SK-N-SH (cell line): Measurements from ENCODE around the gene MYO1F. TPM values are rescaled to one million over a fixed set of nuclear protein-coding genes. Genes with fewer than 3 reads are reported as not detected.

Experiments used
- CTCF ChIA-PET: fragments of 300-600, 350-600 bp; formaldehyde crosslinking; extraction: SDS; loops from one replicate; lab custom pipeline; 2021; lab: Yijun Ruan, JAX
- POLR2A ChIA-PET: fragments of 350-600 bp; sonication (Branson Sonifier 250); formaldehyde crosslinking; extraction: SDS; loops from one replicate; lab custom pipeline; 2020; ENCODE audit warnings: antibody characterized with exemption, inconsistent platforms; lab: Yijun Ruan, JAX
- DNase-seq: peaks from one replicate; pipeline ENCODE4 v3.0.0; 2012
- H2AFZ ChIP-seq: fragments of 200-600 bp; sonication (generic); 2 replicates; pipeline ENCODE4 v1.8.1; 2016; ENCODE audit warnings: antibody characterized with exemption, mild to moderate bottlenecking, low read depth
- H3F3A ChIP-seq: fragments of 200-600 bp; sonication (generic); replicated peaks from 2 replicates; pipeline ENCODE3; 2016; ENCODE audit warnings: antibody characterized with exemption, mild to moderate bottlenecking; ENCODE audit not compliant: insufficient read depth
- H3K27ac ChIP-seq, 2 experiments: fragments of 200-500 bp in 1 of 2; fragments of 200-600 bp in 1 of 2; sonication (Bioruptor generic) in 1 of 2; sonication (generic), shearing (Covaris generic) in 1 of 2; 2 replicates each; pipeline versions ENCODE4 v1.5.1 to v1.6.1; 2014 to 2016; ENCODE audit warnings: low read depth in 2 of 2, inconsistent platforms in 1 of 2, low read length in 1 of 2, mild to moderate bottlenecking in 1 of 2, mixed read lengths in 1 of 2
- H3K27me3 ChIP-seq: fragments of 200-600 bp; sonication (generic), shearing (Covaris generic); 2 replicates; pipeline ENCODE4 v1.6.1; 2016; ENCODE audit warnings: mixed run types; ENCODE audit not compliant: insufficient read depth
- H3K36me3 ChIP-seq, 2 experiments: fragments of 200-500 bp in 1 of 2; fragments of 200-600 bp in 1 of 2; sonication (Bioruptor generic) in 1 of 2; sonication (generic) in 1 of 2; replicated peaks in 1 of 2; 2 replicates each; pipeline versions ENCODE3 to v1.5.1; 2014 to 2016; ENCODE audit warnings: low read length in 1 of 2, mild to moderate bottlenecking in 1 of 2; ENCODE audit not compliant: insufficient read depth in 2 of 2, control insufficient read depth in 1 of 2
- H3K4me1 ChIP-seq, 2 experiments: fragments of 200-500 bp in 1 of 2; fragments of 200-600 bp in 1 of 2; sonication (Bioruptor generic) in 1 of 2; sonication (generic), shearing (Covaris generic) in 1 of 2; 2 replicates each; pipeline versions ENCODE4 v1.5.1 to v1.6.1; 2014 to 2016; ENCODE audit warnings: low read depth in 1 of 2, low read length in 1 of 2, mixed run types in 1 of 2; ENCODE audit not compliant: insufficient read depth in 2 of 2, control insufficient read depth in 1 of 2
- H3K4me2 ChIP-seq: fragments of 200-600 bp; sonication (generic), shearing (Covaris generic); 2 replicates; pipeline ENCODE4 v1.6.1; 2017; ENCODE audit warnings: mixed run types
- H3K4me3 ChIP-seq, 2 experiments: fragments of 200-500 bp in 1 of 2; fragments of 200-600 bp in 1 of 2; sonication (Bioruptor generic) in 1 of 2; sonication (generic), shearing (Covaris generic) in 1 of 2; 2 replicates each; pipeline versions ENCODE4 v1.5.1 to v1.8.1; 2014 to 2016; ENCODE audit warnings: low read depth in 2 of 2, inconsistent platforms in 1 of 2, low read length in 1 of 2, mild to moderate bottlenecking in 1 of 2, mixed read lengths in 1 of 2, moderate library complexity in 1 of 2
- H3K79me2 ChIP-seq: fragments of 200-600 bp; sonication (generic); 2 replicates; pipeline ENCODE4 v1.8.1; 2017; ENCODE audit warnings: mild to moderate bottlenecking; ENCODE audit not compliant: insufficient read depth
- H3K9ac ChIP-seq: fragments of 200-600 bp; sonication (generic); 2 replicates; pipeline ENCODE4 v1.6.1; 2017; ENCODE audit warnings: mixed run types
- H3K9me2 ChIP-seq: fragments of 200-600 bp; sonication (generic); 2 replicates; pipeline ENCODE4 v1.6.1; 2017; ENCODE audit warnings: mixed run types
- H3K9me3 ChIP-seq: fragments of 200-600 bp; sonication (generic); 2 replicates; pipeline ENCODE4 v1.6.1; 2017; ENCODE audit warnings: mixed run types, mild to moderate bottlenecking, moderate library complexity
- H4K20me1 ChIP-seq: fragments of 200-600 bp; sonication (generic); 2 replicates; pipeline ENCODE4 v1.6.1; 2017; ENCODE audit warnings: mild to moderate bottlenecking, mixed run types; ENCODE audit not compliant: insufficient read depth
- CHD2 ChIP-seq: fragments of 150-350 bp; IDR thresholded peaks from 2 replicates; pipeline ENCODE4 v1.6.1; 2018; ENCODE audit warnings: low read length; ENCODE audit not compliant: partially characterized antibody
- ELF1 ChIP-seq: IDR thresholded peaks from 2 replicates; pipeline ENCODE4 v1.4.0; 2012
- EP300 ChIP-seq, 2 experiments: IDR thresholded peaks; 2 replicates each; pipeline versions ENCODE4 v1.4.0 to v1.6.1; 2012; ENCODE audit warnings: borderline replicate concordance in 1 of 2, low read depth in 1 of 2, low read length in 1 of 2
- FOSL2 ChIP-seq: IDR thresholded peaks from 2 replicates; pipeline ENCODE4 v1.4.0; 2012; ENCODE audit warnings: low read depth, mild to moderate bottlenecking, moderate library complexity, borderline replicate concordance
- FOXM1 ChIP-seq: IDR thresholded peaks from 2 replicates; pipeline ENCODE4 v1.4.0; 2012; ENCODE audit warnings: low read depth, mild to moderate bottlenecking
- GABPA ChIP-seq: IDR thresholded peaks from 2 replicates; pipeline ENCODE4 v1.4.0; 2012; ENCODE audit warnings: low read depth, mild to moderate bottlenecking
- JUND ChIP-seq: IDR thresholded peaks from 2 replicates; pipeline ENCODE4 v1.4.0; 2012
- MXI1 ChIP-seq: IDR thresholded peaks from 2 replicates; pipeline ENCODE4 v1.6.1; 2012; ENCODE audit warnings: mild to moderate bottlenecking, low read depth, low read length, improper control_type of control experiment
- NRF1 ChIP-seq: IDR thresholded peaks from 2 replicates; pipeline ENCODE4 v1.6.1; 2012; ENCODE audit warnings: low read depth, mild to moderate bottlenecking, low read length
- POLR2AphosphoS5 ChIP-seq: IDR thresholded peaks from 2 replicates; pipeline ENCODE4 v1.6.1; 2012; ENCODE audit warnings: low read depth, low read length
- RAD21 ChIP-seq: IDR thresholded peaks from 2 replicates; pipeline ENCODE4 v1.6.1; 2012; ENCODE audit warnings: mild to moderate bottlenecking, low read length
- RCOR1 ChIP-seq: fragments of 150-350 bp; IDR thresholded peaks from 2 replicates; pipeline ENCODE4 v1.6.1; 2017; ENCODE audit warnings: antibody characterized with exemption, low read length
- RFX5 ChIP-seq: IDR thresholded peaks from 2 replicates; pipeline ENCODE4 v1.6.1; 2012; ENCODE audit warnings: mild to moderate bottlenecking, improper control_type of control experiment, low read length
- SIN3A ChIP-seq: IDR thresholded peaks from 2 replicates; pipeline ENCODE4 v1.6.1; 2012; ENCODE audit warnings: low read depth, mild to moderate bottlenecking, low read length, moderate library complexity, borderline replicate concordance
- TCF12 ChIP-seq: IDR thresholded peaks from 2 replicates; pipeline ENCODE4 v1.4.0; 2012
- WGBS: methylation state at CpG from one replicate; pipeline ENCODE4 v1.1.6; 2017; ENCODE audit warnings: low lambda C conversion rate; 5-methylcytosine and 5-hydroxymethylcytosine counted together
- polyA plus RNA-seq, 3 experiments: library from polyadenylated mRNA; depleted of rRNA; stranded (reverse); fragments of >200 nt; gene quantifications; 2 replicates each; pipeline ENCODE4 v1.2.3, GENCODE V29; 2012
- TF ChIP-seq, protein P1 (sequence below): fragments of 200-600 bp; sonication (generic); IDR thresholded peaks from 2 replicates; pipeline ENCODE4 v1.6.1; 2017; ENCODE audit warnings: antibody characterized with exemption, mild to moderate bottlenecking, moderate library complexity
- TF ChIP-seq, protein P2 (sequence below): IDR thresholded peaks from 2 replicates; pipeline ENCODE4 v1.4.0; 2012; ENCODE audit warnings: low read depth, borderline replicate concordance
- TF ChIP-seq, protein P3 (sequence below): IDR thresholded peaks from 2 replicates; pipeline ENCODE4 v1.4.0; 2012; ENCODE audit warnings: low read depth
- TF ChIP-seq, protein P4 (sequence below): IDR thresholded peaks from 2 replicates; pipeline ENCODE4 v1.4.0; 2012; ENCODE audit warnings: low read depth, borderline replicate concordance

MYO1F gene
- polyA plus RNA-seq, 1 of the 3 experiments (the other 2 are of a cell fraction), result 0.51 TPM

DNA sequence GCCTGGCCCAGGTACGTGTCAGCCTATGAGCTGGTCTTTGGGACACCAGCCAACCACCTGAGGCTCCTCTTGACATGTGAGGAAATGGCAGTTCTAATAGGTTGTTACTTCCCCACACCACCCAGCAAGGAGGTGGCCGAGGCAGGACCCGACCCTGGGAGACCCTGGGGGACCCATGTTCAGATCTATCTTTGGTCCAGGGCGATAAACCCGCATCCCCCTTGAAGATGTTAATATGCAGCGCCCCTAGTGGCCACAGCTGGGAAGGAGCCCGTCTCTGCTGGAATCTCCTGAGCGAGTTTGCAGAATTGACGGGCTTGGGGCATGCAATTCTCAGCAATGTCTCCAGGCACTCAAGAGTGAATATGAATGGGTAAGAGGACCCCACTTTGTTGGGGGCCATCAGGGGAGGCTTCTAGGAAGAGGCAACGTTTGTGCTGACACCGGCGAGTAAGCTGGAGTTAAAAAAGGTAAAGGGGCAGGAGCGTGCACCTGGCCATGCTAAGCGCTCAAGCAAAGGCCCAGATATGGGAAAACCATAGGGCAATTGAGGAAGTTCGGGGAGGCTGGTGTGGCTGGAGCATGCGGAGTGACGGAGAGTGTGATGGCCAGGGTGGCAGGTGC is 1.5 kb upstream of the MYO1F start:
- Histone ChIP-seq H3K9ac (no peak overlapping the region), H3K4me1 (no peaks in the 10 kb centered on the region; a peak in 1 of 4 replicates), H3K9me2 (no peaks in the 10 kb centered on the region), H3F3A (peaks cover 10% of the 10 kb centered on the region), H3K36me3 (no peaks in the 10 kb centered on the region), H4K20me1 (no peaks in the 10 kb centered on the region), H2AFZ (no peak overlapping the region), H3K27me3 (no peaks in the 10 kb centered on the region; the same call in 1 of the 2 replicates), H3K4me3 (peak overlapping the region in 1 of 2 experiments; percentile 42; a peak in 1 of 4 replicates), H3K4me2 (no peak overlapping the region), H3K79me2 (no peaks in the 10 kb centered on the region), H3K27ac (no peak overlapping the region), H3K9me3 (no peaks in the 10 kb centered on the region)
- ChIA-PET POLR2A (interaction anchor here (0.6 kb wide), 1 partner anchor 9 kb away, joined by 4 read pairs; no protein-coding TSS in a partner anchor), CTCF (interaction anchor here (0.7 to 6.8 kb wide), 26 partner anchors 11 to 227 kb away, joined by 3 to 152 read pairs (median 4); no protein-coding TSS in a partner anchor)
- WGBS, result 11% methylated on average over 17 of the region's 17 CpGs
- DNase-seq, result peak; percentile 85
- TF ChIP-seq, protein P1, sequence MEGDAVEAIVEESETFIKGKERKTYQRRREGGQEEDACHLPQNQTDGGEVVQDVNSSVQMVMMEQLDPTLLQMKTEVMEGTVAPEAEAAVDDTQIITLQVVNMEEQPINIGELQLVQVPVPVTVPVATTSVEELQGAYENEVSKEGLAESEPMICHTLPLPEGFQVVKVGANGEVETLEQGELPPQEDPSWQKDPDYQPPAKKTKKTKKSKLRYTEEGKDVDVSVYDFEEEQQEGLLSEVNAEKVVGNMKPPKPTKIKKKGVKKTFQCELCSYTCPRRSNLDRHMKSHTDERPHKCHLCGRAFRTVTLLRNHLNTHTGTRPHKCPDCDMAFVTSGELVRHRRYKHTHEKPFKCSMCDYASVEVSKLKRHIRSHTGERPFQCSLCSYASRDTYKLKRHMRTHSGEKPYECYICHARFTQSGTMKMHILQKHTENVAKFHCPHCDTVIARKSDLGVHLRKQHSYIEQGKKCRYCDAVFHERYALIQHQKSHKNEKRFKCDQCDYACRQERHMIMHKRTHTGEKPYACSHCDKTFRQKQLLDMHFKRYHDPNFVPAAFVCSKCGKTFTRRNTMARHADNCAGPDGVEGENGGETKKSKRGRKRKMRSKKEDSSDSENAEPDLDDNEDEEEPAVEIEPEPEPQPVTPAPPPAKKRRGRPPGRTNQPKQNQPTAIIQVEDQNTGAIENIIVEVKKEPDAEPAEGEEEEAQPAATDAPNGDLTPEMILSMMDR, result peak; percentile 95
- TF ChIP-seq, protein P2, sequence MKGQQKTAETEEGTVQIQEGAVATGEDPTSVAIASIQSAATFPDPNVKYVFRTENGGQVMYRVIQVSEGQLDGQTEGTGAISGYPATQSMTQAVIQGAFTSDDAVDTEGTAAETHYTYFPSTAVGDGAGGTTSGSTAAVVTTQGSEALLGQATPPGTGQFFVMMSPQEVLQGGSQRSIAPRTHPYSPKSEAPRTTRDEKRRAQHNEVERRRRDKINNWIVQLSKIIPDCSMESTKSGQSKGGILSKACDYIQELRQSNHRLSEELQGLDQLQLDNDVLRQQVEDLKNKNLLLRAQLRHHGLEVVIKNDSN, result no peak
- peak; percentile 48 for TF ChIP-seq RAD21

DNA sequence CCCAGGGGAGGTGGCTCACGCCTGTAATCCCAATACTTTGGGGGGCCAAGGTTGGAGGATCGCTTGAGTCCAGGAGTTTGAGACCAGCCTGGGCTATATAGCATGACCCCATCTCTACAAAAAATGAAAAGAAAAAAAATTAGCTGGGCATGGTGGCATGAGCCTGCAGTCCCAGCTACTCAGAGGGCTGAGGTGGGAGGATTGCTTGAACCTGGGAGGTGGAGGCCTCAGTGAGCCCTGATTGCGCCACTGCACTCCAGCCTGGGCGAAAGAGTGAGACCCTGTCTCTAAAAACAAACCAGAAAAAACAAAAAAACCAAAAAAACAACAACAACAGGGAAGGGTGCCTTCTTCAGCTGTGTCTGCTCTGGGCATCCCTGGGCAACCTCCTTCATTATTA is 499 bp upstream of the MYO1F start:
- no peaks in the 10 kb centered on the region for H3K9me3 ChIP-seq
- no peaks in the 10 kb centered on the region; the same call in 1 of the 2 replicates for H3K27me3 ChIP-seq
- no peaks in the 10 kb centered on the region; a peak in 1 of 4 replicates for H3K4me1 ChIP-seq
- WGBS, result 53% methylated on average over 4 of the region's 4 CpGs
- no peak overlapping the region for H2AFZ ChIP-seq
- no peaks in the 10 kb centered on the region for H4K20me1 ChIP-seq
- no peak overlapping the region for H3K4me2 ChIP-seq
- no peaks in the 10 kb centered on the region for H3K79me2 ChIP-seq
- no peak overlapping the region for H3K4me3 ChIP-seq
- H3K36me3 ChIP-seq, result no peaks in the 10 kb centered on the region
- H3K9me2 ChIP-seq, result no peaks in the 10 kb centered on the region
- no peak for DNase-seq
- H3F3A ChIP-seq, result peaks cover 10% of the 10 kb centered on the region
- H3K27ac ChIP-seq, result no peak overlapping the region
- H3K9ac ChIP-seq, result no peak overlapping the region
- ChIA-PET CTCF (interaction anchor here (0.6 to 6.8 kb wide), 15 partner anchors 10 to 226 kb away, joined by 3 to 152 read pairs (median 15); no protein-coding TSS in a partner anchor), POLR2A (no interaction called here)
- no peak for TF ChIP-seq NRF1
- TF ChIP-seq EP300 (IDR thresholded peaks at IDR 0.05; ENCODE audit: borderline replicate concordance in 1 of 2, low read depth in 1 of 2, low read length in 1 of 2), result no peak
- no peak for TF ChIP-seq POLR2AphosphoS5
- no peak for TF ChIP-seq FOSL2
- no peak for TF ChIP-seq GABPA
- TF ChIP-seq FOXM1, result no peak
- TF ChIP-seq RCOR1, result no peak
- no peak for TF ChIP-seq ELF1
- TF ChIP-seq, protein P2, result no peak
- TF ChIP-seq, protein P3, sequence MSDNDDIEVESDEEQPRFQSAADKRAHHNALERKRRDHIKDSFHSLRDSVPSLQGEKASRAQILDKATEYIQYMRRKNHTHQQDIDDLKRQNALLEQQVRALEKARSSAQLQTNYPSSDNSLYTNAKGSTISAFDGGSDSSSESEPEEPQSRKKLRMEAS, result no peak
- no peak for TF ChIP-seq MXI1
- TF ChIP-seq, protein P1, result no peak
- TF ChIP-seq SIN3A, result no peak
- TF ChIP-seq, protein P4, sequence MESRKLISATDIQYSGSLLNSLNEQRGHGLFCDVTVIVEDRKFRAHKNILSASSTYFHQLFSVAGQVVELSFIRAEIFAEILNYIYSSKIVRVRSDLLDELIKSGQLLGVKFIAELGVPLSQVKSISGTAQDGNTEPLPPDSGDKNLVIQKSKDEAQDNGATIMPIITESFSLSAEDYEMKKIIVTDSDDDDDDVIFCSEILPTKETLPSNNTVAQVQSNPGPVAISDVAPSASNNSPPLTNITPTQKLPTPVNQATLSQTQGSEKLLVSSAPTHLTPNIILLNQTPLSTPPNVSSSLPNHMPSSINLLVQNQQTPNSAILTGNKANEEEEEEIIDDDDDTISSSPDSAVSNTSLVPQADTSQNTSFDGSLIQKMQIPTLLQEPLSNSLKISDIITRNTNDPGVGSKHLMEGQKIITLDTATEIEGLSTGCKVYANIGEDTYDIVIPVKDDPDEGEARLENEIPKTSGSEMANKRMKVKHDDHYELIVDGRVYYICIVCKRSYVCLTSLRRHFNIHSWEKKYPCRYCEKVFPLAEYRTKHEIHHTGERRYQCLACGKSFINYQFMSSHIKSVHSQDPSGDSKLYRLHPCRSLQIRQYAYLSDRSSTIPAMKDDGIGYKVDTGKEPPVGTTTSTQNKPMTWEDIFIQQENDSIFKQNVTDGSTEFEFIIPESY, result no peak
- TF ChIP-seq TCF12, result no peak
- no peak for TF ChIP-seq RFX5
- TF ChIP-seq CHD2, result no peak
- TF ChIP-seq JUND, result no peak
